ENCODE results near the gene CLCN4.

CLCN4 gene

DNA sequence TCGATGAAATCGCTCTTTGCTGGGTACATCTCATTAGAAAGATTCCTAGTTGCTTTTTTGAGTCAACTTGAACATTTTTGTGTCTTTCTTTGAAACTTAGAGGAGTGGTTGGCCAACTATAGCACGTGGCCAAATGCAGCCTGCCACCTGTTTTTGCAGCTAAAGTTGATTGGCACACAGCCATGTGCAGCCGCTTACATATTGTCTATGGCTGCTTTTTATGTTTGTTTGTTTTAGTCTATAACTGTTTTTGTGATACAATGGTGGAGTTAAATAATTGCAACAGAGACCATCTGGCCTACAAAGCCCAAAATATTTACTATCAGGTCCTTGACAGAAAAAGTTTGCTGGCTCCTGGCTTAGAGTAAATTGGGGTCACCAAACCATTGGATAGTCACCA, 86.3 kb downstream of the CLCN4 start:
- DNase-seq (ENCODE audit: low spot score), result no peak

DNA sequence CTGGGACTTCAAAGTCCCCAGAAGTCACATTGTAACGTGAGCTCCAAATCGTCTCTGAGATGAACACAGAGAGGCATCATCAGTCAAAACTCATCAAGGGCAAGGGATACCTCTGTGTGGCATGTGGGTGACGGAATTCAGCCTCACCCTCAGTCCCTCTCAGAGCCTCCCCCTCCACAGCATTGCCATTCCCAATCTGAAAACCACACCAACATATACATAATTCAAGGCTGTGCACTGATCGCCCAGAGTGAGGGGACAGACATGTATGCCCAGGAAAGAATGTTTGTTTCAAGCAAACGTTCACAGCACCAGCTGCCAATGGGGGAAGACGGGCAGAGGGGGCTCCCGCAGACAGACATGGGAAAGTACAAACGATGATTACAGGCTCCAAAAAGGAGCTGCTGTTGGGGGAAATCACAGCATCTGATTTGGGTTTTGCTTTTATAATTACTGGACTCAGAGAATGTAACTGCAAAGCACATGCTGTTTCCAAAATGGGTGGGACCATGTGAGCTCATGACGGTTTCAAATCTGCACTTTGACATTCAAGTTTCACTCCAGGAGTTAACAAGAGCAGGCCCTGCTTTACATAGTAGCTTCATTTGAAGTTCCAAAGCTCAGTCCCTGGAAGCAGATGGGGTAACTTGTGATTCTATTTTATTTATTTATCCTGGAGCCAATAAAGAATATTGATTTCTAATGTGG, 88.3 kb downstream of the CLCN4 start:
- DNase-seq (ENCODE audit: low spot score), result no peak

DNA sequence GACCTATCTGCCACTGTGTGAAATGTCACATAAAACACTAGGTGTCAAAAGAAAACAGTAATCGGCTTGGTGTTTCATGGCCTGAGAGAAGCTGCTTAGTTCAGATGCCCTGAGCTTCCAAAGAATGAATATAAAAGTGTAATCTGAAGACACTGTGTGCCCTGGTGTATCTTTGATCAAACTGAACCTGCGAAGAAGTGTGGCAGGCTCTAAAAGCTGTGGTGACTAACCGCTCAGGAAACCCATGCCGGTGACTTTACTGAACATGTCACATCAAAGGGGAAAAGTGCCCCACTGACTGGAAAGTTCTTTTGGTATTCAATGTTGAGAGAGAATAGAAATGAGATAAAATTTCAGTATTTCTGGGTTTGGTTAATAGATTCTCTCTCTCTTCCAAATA, 89.1 kb downstream of the CLCN4 start:
- no peak for DNase-seq (ENCODE audit: low spot score)

GRCh38 chrX:10246297-10246696, 89.5 kb downstream of the CLCN4 start:
- DNase-seq (ENCODE audit: low spot score), result no peak

GRCh38 chrX:10246846-10247245, 90.1 kb downstream of the CLCN4 start:
- peak; percentile 17 for DNase-seq (ENCODE audit: low spot score)

GRCh38 chrX:10254739-10255138, 98.0 kb downstream of the CLCN4 start:
- DNase-seq (ENCODE audit: low spot score), result no peak

GRCh38 chrX:10259716-10260115, 102.9 kb downstream of the CLCN4 start:
- DNase-seq (ENCODE audit: low spot score), result no peak

- no peak for DNase-seq (ENCODE audit: low spot score)
Observed at GRCh38 chrX:10265775-10266174, 109.0 kb downstream of the CLCN4 start.

DNA sequence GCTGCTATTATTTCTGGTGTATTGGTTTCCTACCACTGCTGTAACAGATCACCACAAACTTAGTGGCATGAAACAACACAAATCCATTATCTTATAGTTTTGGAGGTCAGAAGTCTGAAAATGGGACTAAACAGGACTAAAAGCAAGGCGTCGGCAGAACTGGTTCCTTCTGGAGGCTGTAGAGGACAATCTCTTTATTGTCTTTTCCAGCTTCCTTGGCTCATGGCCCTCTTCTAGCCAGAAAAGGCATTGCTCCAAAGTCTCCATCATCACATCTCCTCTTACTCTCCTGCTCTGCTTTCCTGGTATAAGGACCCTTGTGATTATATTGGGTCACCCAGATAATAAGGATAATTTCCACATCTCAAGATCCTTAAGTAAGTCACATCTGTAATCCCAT, 121.9 kb downstream of the CLCN4 start:
- no peak for DNase-seq (ENCODE audit: low spot score)

DNA sequence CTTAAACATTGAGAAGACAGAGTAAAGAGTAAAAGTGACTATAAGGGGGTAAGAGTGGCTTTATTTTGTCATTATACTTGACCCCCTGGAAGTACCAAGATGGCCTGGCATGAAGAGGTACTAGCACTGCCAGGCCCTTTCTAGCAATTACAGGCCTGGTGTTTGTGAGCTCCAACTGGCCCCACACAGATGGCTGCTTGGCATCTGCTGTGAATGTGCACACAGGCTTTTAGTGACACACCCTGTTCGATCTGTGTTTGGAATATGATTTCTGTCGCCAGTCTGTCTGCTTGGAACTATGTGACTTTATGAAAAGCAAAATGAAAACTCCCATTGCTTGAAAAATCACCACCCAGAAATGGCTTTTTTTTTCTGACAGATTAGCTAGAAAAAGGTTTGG, 123.3 kb downstream of the CLCN4 start:
- DNase-seq (ENCODE audit: low spot score), result peak; percentile 40

DNA sequence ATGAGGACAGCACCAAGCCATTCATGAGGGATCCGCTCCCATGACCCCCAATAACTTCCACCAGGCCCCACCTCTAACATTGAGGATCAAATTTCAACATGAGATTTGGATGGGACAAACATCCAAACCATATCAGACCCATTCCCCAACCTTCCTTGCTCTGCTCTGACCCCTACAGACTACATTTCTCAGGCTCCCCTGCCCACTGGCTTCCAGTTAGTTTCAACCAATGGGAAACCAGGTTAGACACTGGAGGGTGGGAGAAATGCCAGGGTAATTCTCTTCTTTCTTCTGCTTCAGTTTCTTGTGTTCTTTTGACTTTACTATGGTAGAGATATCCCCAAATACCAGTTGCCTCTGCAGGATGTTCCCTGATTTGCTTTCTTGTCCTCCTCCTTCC, 125.7 kb downstream of the CLCN4 start:
- DNase-seq (ENCODE audit: low spot score), result no peak

GRCh38 chrX:10286195-10286594, 129.4 kb downstream of the CLCN4 start:
- no peak for DNase-seq (ENCODE audit: low spot score)
